ENCODE measurements around the gene IER5L.
A peak's percentile ranks its signal among the peaks of the same experiment; 100 is the strongest.

Gene IER5L

GRCh38 chr9:129177791-129178567 lies at the start of gene IER5L:
Gene IER5L (minus strand): TSS chr9:129178261. CDS start chr9:129178052, 209 bp downstream.
- peak; percentile 97 for DNase-seq

- DNase-seq: no peak
These were observed 49.8 kb upstream of the IER5L start for GRCh38 chr9:129227843-129228189.

DNA sequence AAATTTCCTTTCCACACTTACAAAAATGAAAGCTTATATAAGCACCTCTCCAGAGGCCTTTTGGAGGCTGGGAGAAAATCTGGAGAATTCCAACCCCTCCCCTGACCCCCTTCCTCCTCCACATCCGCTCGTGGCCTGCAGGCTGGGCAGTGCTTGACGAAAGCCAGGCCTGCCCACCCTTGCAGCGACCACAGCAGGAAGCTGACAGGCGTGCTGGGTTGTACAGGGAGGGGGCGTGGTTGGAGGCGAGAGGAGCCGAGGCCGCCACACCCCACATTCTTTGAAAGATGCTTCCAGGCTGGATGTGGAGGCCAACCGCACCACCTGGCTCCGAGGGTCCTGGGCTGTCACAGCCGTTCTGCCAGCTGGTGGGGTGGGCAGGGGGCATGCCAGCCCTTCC lies 47.8 kb upstream of the IER5L start:
- DNase-seq: no peak

- no peak for DNase-seq
These were observed 47.4 kb upstream of the IER5L start for GRCh38 chr9:129225490-129225778.

DNA sequence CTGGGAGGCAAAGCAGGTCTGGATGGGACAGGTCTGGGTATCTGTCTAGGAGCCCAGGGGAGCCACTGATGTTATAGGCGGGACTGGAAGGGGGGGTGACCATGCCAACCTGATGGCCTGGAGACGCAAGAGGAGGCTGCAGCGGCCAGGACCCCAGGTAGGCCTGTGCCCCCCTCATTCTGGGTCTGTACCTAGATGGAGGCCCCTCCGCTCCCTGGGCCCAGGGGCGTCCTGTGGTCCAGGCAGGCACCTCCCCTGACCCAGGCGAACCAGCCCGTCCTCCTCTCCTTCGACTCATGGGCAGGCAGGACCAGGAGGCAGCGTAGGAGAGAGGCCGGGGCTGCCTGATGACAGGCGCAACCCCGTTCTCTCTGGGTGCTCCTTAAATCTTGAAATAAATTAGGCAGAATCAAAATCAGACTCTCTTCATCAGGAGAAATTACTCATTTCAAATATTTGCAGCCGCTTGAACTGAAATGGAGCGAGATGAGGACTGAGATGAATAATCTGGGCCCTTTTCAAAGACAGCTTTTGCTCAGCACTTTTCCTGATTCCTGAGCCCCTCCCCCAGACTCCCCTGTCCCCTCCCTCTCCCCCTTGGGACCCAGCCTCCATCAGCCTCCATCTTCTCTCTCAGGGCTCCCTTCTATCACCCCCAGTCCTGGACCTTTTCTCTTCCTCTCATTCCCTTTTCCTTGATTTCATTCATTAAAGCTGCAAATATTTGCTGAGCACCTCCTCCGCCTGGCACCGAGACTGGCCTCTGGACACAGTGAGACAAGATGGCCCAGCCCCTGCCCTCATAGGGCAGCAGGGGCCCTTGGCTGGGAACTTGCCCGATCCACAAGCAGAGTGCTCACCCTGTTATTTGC lies 46.8 kb upstream of the IER5L start:
- DNase-seq: no peak

GRCh38 chr9:129223551-129224208 lies 45.6 kb upstream of the IER5L start:
- DNase-seq: no peak

DNA sequence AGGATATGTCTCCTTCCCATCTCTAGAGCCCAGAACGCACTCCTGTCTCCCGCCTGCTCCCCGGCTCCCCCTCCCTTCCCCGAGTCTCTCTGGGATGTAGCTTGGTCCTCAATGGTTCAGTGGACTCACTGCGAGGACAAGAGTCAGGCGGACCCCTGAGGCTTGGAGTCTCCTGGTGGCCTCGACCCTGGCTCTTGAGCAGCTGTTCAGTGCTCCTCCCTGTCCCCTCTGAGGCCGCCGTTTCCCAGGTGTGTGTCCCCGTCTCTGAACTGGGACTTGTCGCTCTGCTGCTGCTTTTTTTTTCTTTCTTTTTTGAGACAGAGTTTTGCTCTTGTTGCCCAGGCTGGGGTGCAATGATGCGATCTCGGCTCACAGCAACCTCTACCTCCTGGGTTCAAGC lies 44.8 kb upstream of the IER5L start:
- no peak for DNase-seq

DNA sequence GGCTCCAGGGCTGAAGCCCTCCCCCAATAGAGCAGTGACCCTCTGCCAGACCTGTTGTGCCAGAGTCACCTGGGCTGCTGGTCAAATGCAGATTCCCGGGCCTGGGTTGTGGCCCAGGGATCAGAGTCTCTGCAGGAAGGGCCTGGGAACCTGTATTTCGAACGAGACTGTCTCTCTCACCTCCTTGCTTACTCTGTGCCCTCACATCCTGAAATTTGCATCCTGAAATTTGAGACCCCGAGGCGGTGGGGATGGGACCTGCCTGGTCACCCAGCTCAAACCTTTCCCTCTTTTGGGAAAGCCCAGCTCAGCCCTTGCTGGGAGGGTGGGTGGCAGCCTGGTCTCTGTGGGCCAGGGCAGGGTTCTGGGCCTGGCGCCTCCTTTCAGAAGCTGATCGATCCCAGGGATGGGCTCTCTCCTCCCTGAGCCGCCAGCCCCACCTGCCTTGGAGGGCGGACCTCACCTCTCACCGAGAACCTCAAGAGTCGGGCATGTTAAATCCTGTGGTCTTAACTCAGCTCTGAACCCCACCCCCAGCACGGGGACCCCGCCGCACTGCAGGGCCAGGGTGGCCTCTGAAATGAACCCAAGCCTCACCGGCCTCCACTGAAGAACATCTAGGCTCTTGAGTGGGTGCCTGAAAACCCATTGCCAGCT lies 44.0 kb upstream of the IER5L start:
- DNase-seq: no peak

GRCh38 chr9:129221233-129221632 lies 43.2 kb upstream of the IER5L start:
- no peak for DNase-seq

DNA sequence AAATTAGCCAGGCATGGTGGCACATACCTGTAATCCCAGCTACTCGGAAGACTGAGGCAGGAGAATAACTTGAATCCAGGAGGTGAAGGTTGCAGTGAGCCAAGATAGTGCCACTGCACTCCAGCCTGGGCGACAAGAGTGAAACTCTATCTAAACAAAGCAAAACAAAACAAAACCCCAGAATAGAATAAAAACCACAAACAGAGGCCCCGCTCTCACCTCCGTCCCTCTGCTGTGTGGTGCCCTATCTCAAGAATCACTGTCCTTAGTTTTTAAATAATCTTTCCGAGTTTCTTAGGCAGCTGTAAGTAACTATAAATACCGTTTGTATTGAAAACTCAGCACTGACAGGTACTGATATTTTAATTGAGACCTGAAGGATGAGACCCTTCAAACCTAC lies 42.7 kb upstream of the IER5L start:
- no peak for DNase-seq

DNA sequence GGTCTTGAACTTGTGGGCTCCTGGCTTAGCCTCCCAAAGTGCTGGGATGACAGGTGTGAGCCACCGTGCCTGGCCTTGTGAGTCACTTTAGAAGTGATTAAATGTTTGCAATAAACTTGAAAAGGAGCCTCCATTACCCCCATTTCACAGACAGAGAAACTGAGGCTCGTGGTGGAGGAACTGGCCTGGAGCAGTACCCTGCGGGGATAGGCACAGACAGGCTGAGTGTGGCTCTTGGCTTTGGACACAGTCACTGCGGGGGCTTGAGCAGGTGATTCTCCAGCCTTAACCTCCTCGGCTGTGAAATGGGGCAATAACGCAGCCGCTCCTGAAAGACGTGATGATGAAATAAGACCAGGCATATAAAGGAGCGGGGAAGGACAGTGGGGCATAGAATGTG lies 40.9 kb upstream of the IER5L start:
- no peak for DNase-seq

- DNase-seq: no peak
These were observed 40.2 kb upstream of the IER5L start for GRCh38 chr9:129218272-129218625.

GRCh38 chr9:129213551-129213950 lies 35.5 kb upstream of the IER5L start:
- DNase-seq: no peak

DNA sequence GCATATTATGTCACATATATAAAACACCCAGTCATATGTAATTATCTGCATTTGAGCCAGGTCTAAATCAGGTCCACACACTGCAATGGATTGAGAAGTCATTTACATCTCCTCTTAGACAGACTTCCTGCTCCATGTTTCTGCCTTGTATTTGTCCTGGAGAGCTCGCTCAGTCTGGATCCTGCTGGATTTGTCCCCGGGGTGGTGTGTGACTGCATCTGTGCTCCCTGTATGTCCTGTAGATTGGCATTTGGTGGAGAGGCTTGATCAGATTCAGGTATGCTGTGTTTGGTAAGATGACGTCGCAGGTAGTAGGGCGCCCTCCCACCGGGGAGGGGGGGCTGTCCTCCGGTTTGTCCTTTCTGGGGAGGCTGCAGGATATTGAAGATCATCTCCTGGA lies 33.6 kb upstream of the IER5L start:
- no peak for DNase-seq

- DNase-seq: no peak
These were observed 32.1 kb upstream of the IER5L start for GRCh38 chr9:129210125-129210524.

DNA sequence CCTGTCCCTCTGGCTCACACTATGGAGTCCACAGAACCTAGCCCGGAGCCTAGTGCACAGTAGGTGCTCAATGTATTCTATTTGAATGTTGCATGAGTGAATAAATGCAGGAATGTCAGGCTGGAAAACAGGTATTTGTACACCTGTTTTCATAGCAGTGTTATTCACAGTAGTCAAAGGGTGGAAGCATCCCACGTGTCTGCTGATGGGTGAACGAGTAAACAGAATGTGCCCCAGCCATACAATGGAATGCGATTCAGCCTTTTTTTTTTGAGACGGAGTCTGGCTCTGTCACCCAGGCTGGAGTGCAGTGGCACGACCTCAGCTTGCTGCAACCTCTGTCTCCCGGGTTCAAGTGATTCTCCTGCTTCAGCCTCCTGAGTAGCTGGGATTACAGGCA lies 31.5 kb upstream of the IER5L start:
- DNase-seq: no peak

DNA sequence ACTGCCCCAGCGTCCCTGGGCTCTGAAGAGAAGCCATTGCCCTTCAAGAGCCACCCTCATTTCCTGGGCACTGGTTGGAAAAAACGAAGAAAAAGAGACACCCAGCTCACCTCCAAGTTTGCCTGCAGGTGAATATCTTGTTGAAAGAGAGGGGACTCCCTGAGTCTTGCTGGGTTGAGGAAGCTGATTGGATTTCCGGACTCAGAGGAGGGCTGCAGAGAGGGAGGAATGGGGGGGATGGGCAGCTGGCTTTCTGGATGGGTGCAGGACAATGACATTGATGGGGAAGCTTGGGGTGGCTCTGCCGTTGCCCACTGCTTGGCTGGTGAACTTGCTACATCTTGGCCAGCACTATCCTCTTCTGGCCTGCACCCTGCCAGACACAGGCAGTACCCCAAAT lies 31.0 kb upstream of the IER5L start:
- DNase-seq: no peak

GRCh38 chr9:129208207-129209032 lies 30.4 kb upstream of the IER5L start:
- DNase-seq: no peak

- no peak for DNase-seq
These were observed 28.8 kb upstream of the IER5L start for GRCh38 chr9:129206905-129207304.

DNA sequence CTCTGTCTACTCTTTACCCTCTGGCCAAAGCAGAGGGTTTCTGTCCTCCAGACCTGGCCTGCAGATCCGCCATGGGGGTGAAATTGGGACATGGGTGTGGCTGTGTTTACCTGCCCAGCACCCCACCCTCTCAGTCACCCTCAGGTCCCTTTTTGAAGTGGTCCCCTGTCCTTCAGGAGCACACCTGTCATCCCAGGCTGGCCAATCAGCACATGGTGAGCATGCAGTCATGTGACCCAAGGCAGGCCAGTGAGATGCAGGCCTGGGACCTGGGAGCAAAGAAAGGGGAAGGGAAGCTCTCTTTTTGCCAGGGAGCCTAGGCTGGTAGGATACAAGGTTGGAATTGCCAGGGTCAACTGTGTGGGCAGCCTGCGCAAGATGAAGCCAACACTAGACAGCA lies 28.3 kb upstream of the IER5L start:
- DNase-seq: no peak

- no peak for DNase-seq
These were observed 26.8 kb upstream of the IER5L start for GRCh38 chr9:129204840-129205239.

DNA sequence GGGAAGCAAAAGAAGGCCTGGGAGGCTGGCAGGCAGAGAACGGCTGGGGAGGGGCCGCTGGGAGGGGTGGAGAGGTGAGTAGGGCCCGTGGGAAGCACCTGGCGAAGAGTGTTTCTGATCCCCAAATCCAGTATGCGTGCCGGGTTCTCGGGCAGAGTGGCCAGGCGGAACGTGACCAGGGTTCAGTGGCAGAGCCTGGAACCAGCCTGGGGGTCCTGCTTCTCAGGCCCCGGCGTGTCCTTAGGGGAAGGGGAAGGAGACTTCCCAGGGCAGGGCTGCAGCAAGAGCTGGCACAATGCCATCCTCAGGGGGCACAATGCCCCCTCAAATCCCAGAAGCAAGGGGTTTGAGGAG lies 25.5 kb upstream of the IER5L start:
- no peak for DNase-seq
